A673 (cell line): ENCODE measurements around the gene MAP6. TPM values are rescaled to one million over a fixed set of nuclear protein-coding genes. Genes with fewer than 3 reads are reported as not detected.

ENCODE experiments used
- BruUV-seq: library from RNA; stranded (reverse); fragments of 400-500 nt; replicated peaks from 2 replicates; lab custom pipeline; 2021; lab: Mats Ljungman, UMichigan
- CTCF ChIA-PET: fragments of 300-600 bp; sonication (Branson Sonifier 250); formaldehyde crosslinking; loops from one replicate; lab custom pipeline; 2022; ENCODE audit warnings: antibody characterized with exemption; lab: Charles Lee
- POLR2A ChIA-PET: fragments of 300-600 bp; sonication (Branson Sonifier 250); formaldehyde crosslinking; loops from one replicate; lab custom pipeline; 2022; ENCODE audit warnings: antibody characterized with exemption; ENCODE audit not compliant: low non-redundant PET; lab: Charles Lee
- DNase-seq: peaks from one replicate; pipeline ENCODE4 v3.0.0-alpha.2; 2015; ENCODE audit warnings: low spot score
- H3K27ac ChIP-seq: fragments of 200-600 bp; sonication (generic); 2 replicates; pipeline ENCODE4 v1.5.1; 2016; ENCODE audit warnings: mixed run types, low read depth, mild to moderate bottlenecking, mixed read lengths, antibody characterized with exemption, low read length; ENCODE audit not compliant: poor library complexity, severe bottlenecking
- H3K27me3 ChIP-seq: fragments of 200-600 bp; sonication (generic); replicated peaks from 2 replicates; pipeline ENCODE4 v1.6.1; 2017; ENCODE audit warnings: mixed run types, low read depth, mild to moderate bottlenecking, mixed read lengths, antibody characterized with exemption, low read length; ENCODE audit not compliant: insufficient read depth, poor library complexity
- H3K36me3 ChIP-seq: fragments of 200-600 bp; sonication (generic); 2 replicates; pipeline ENCODE4 v1.6.1; 2016; ENCODE audit warnings: mixed run types, mild to moderate bottlenecking, mixed read lengths, antibody characterized with exemption, low read length; ENCODE audit not compliant: insufficient read depth, poor library complexity, severe bottlenecking
- H3K4me1 ChIP-seq: fragments of 200-600 bp; sonication (generic); 2 replicates; pipeline ENCODE4 v1.6.1; 2017; ENCODE audit warnings: mixed run types, mild to moderate bottlenecking, mixed read lengths, antibody characterized with exemption, low read length; ENCODE audit not compliant: insufficient read depth, poor library complexity, severe bottlenecking
- H3K4me3 ChIP-seq: fragments of 200-600 bp; sonication (generic); 2 replicates; pipeline ENCODE4 v1.5.1; 2016; ENCODE audit warnings: low read depth, mixed run types, mild to moderate bottlenecking, mixed read lengths, low read length; ENCODE audit not compliant: poor library complexity, severe bottlenecking
- H3K9me3 ChIP-seq: fragments of 200-600 bp; sonication (generic); 2 replicates; pipeline ENCODE4 v1.6.1; 2016; ENCODE audit warnings: mixed run types, low read depth, mild to moderate bottlenecking, mixed read lengths, antibody characterized with exemption, low read length; ENCODE audit not compliant: poor library complexity, severe bottlenecking
- EZH2 ChIP-seq: fragments of 200-600 bp; sonication (generic); IDR thresholded peaks from 2 replicates; pipeline ENCODE4 v1.6.1; 2017; ENCODE audit warnings: borderline replicate concordance, low read depth, mild to moderate bottlenecking, mixed read lengths, antibody characterized with exemption, low read length; ENCODE audit not compliant: poor library complexity, severe bottlenecking
- intact Hi-C: fragments of 100-400 bp; cut with micrococcal nuclease; formaldehyde crosslinking; loops from one replicate; pipeline ENCODE4 v1.10.0; 2022; ENCODE audit not compliant: unreplicated experiment
- total RNA-seq: library from RNA; stranded (reverse); gene quantifications from 2 replicates; pipeline ENCODE4 v1.2.3, GENCODE V29; 2021
- TF ChIP-seq, protein P1 (sequence below): fragments of 300-800, 200-600 bp; sonication (generic); conservative IDR thresholded peaks from 2 replicates; pipeline ENCODE4 v1.5.1; 2017; ENCODE audit warnings: low read depth, mild to moderate bottlenecking, antibody characterized with exemption, low read length, moderate library complexity, mixed read lengths

MAP6 gene
- total RNA-seq, 1 experiment from 2014 or later = not detected

DNA sequence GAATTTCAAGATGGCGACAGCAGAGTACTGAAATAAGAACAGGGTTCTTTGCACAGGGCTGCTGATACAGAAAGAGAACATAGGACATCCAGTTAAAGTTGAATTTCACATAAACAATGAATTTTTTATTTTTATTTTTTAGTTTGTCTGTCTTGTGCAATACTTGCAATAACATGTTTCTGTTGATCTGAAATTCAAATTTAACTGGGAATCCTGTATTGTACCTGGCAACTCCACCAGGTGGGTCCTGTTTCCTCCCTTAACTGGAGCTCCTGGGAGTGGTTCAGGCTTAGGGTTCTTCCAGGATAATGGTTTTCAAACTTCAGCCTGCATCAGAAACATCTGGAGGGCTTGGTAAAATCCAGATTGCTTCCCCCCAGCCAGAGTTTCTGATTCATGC lies 121.7 kb downstream of the MAP6 start:
- Histone ChIP-seq H3K4me1 (no peaks in the 10 kb centered on the region), H3K27ac (no peak overlapping the region), H3K27me3 (no peaks in the 10 kb centered on the region), H3K9me3 (no peaks in the 10 kb centered on the region), H3K36me3 (no peaks in the 10 kb centered on the region), H3K4me3 (no peak overlapping the region)
- POLR2A ChIA-PET = no interaction called here
- CTCF ChIA-PET = interaction anchor here (0.7 kb wide), 1 partner anchor 27 kb away, joined by 3 read pairs; no protein-coding TSS in a partner anchor
- no peak for TF ChIP-seq EZH2
- TF ChIP-seq, protein P1, sequence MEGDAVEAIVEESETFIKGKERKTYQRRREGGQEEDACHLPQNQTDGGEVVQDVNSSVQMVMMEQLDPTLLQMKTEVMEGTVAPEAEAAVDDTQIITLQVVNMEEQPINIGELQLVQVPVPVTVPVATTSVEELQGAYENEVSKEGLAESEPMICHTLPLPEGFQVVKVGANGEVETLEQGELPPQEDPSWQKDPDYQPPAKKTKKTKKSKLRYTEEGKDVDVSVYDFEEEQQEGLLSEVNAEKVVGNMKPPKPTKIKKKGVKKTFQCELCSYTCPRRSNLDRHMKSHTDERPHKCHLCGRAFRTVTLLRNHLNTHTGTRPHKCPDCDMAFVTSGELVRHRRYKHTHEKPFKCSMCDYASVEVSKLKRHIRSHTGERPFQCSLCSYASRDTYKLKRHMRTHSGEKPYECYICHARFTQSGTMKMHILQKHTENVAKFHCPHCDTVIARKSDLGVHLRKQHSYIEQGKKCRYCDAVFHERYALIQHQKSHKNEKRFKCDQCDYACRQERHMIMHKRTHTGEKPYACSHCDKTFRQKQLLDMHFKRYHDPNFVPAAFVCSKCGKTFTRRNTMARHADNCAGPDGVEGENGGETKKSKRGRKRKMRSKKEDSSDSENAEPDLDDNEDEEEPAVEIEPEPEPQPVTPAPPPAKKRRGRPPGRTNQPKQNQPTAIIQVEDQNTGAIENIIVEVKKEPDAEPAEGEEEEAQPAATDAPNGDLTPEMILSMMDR = no peak
- DNase-seq = no peak
- no TSS peak for BruUV-seq
- intact Hi-C loops = loop anchor here (1.0 to 10.0 kb wide), 2 partner anchors 30 to 318 kb away; no protein-coding TSS in a partner anchor

DNA sequence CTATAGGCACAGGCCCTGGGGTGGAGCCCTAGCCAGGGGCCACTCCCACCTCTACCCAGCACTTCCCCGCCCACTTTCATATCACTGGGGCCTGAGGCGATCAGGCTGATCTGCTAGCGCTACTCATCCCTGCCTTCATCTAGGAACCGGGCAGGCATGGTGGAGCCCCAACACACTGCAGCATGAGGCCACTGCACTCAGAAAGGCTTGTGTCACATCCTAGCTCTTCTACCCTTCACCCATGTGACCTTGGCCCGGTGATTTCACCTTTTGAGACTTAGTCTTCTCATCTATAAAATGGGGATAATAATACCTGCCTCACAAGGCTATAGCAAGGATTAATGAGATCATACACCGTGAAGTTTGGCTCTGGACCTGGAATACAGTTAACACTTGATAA lies 125.0 kb downstream of the MAP6 start:
- ChIA-PET CTCF (no interaction called here), POLR2A (no interaction called here)
- Histone ChIP-seq H3K36me3 (no peaks in the 10 kb centered on the region), H3K4me1 (no peaks in the 10 kb centered on the region), H3K9me3 (no peaks in the 10 kb centered on the region), H3K27ac (no peak overlapping the region), H3K4me3 (no peak overlapping the region), H3K27me3 (no peaks in the 10 kb centered on the region)
- TF ChIP-seq, protein P1 = no peak
- TF ChIP-seq EZH2 = no peak
- no peak for DNase-seq
- BruUV-seq = no TSS peak
- intact Hi-C loops = loop anchor here (10.0 kb wide), 1 partner anchor 321 kb away; no protein-coding TSS in a partner anchor

DNA sequence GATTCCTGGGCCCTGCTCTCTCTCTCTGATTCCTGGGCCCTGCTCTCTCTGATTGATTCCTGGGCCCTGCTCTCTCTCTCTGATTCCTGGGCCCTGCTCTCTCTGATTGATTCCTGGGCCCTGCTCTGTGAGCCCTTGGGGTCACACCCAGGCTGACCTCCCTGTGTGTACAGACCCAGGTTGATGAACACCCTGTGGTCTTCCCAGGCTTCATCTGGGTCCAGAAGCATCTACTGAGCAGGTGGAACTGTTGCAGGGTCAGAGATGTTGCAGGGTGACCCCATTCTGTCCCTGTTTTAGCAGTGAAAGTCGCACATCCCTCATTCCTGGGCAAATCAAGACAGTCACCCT lies 126.8 kb downstream of the MAP6 start:
- no TSS peak for BruUV-seq
- Histone ChIP-seq H3K4me3 (no peak overlapping the region), H3K27me3 (no peaks in the 10 kb centered on the region), H3K4me1 (no peaks in the 10 kb centered on the region), H3K9me3 (no peaks in the 10 kb centered on the region), H3K27ac (no peak overlapping the region), H3K36me3 (no peaks in the 10 kb centered on the region)
- POLR2A ChIA-PET = interaction anchor here (0.6 kb wide), 1 partner anchor 12 kb away, joined by 4 read pairs; no protein-coding TSS in a partner anchor
- CTCF ChIA-PET = no interaction called here
- intact Hi-C loops = loop anchor here (10.0 kb wide), 1 partner anchor 323 kb away; no protein-coding TSS in a partner anchor
- TF ChIP-seq, protein P1 = no peak
- no peak for TF ChIP-seq EZH2
- DNase-seq = no peak
